Placental pericyte (primary cell): ENCODE measurements around the gene CD276. TPM values are rescaled to one million over a fixed set of nuclear protein-coding genes. Genes with fewer than 3 reads are reported as not detected.

Source experiments
- total RNA-seq: library from RNA; depleted of rRNA; stranded (reverse); fragments of >200 nt; gene quantifications from 2 replicates; pipeline ENCODE4 v1.2.3, GENCODE V29; 2012

The CD276 gene
- total RNA-seq = 137 and 150 TPM in 2 replicates

GRCh38 chr15:73683777-73684580 is at the start of gene CD276:
Gene CD276, plus strand, starts transcription at chr15:73684383. Its CDS starts 15,257 bp downstream, at chr15:73699640.

GRCh38 chr15:73753250-73754130 is 69.3 kb downstream of the CD276 start, which contains the start of gene INSYN1:
Gene INSYN1, minus strand, starts transcription at chr15:73753351. Its CDS starts 2,221 bp downstream, at chr15:73751130.

Other genes starting within 250 kb of the CD276 start
- not detected in 2 replicates for gene REC114, start 241.2 kb upstream of the CD276 start, total RNA-seq
- 178 and 195 TPM in 2 replicates for gene NPTN, start 51.0 kb upstream of the CD276 start, total RNA-seq
- 0.43 and 0.66 TPM in 2 replicates for gene INSYN1, start 69.0 kb downstream of the CD276 start, total RNA-seq
- gene TBC1D21, start 189.2 kb downstream of the CD276 start, total RNA-seq = not detected in 2 replicates
- 42.2 and 100 TPM in 2 replicates for gene LOXL1, start 242.1 kb downstream of the CD276 start, total RNA-seq